Measurements from ENCODE around the gene GNPTG. TPM values are rescaled to one million over a fixed set of nuclear protein-coding genes. Genes with fewer than 3 reads are reported as not detected.
A peak's percentile ranks its signal among the peaks of the same experiment; 100 is the strongest.

The GNPTG gene
- total and polyA plus RNA-seq, 9 of the 15 experiments (the other 6 are each of a cell fraction or from before 2014, with no cell fraction given): 0.69 to 33.3 (median 13.6) TPM

- TF ChIP-seq BCLAF1 (IDR thresholded peaks at IDR 0.05; ENCODE audit: borderline replicate concordance in 1 of 2, control insufficient read depth in 1 of 2, low read depth in 2 of 2, low read length in 1 of 2): no peak
- no peak for TF ChIP-seq NR0B1 (IDR thresholded peaks at IDR 0.05; ENCODE audit: partially characterized antibody)
- TF ChIP-seq TGIF2 (CRISPR knock-in tag; IDR thresholded peaks at IDR 0.05): no peak; the same call in 1 of the 2 replicates
- no peak for TF ChIP-seq ARID3B (CRISPR knock-in tag; IDR thresholded peaks at IDR 0.05; ENCODE audit: borderline replicate concordance)
- TF ChIP-seq PRPF4 (IDR thresholded peaks at IDR 0.05; ENCODE audit: insufficient read depth, low read depth, low read length, poor library complexity, severe bottlenecking): no peak
- peak in 1 of 2 experiments; percentile 93; a peak in 2 of 4 replicates for TF ChIP-seq KDM4B (IDR thresholded peaks at IDR 0.05; ENCODE audit: borderline replicate concordance in 2 of 2, low read depth in 1 of 2)
- no peak for TF ChIP-seq MYBL2 (IDR thresholded peaks at IDR 0.05; ENCODE audit: low read depth)
- TF ChIP-seq MYBL2 (CRISPR knock-in tag; IDR thresholded peaks at IDR 0.05; ENCODE audit: borderline replicate concordance): no peak
- peak in 1 of 2 experiments; percentile 3; a peak in 1 of 4 replicates for TF ChIP-seq FOXK2 (conservative IDR thresholded peaks at IDR 0.05 in 1 of 2, IDR thresholded peaks at IDR 0.05 in 1 of 2; ENCODE audit: low read depth in 2 of 2)
- TF ChIP-seq XRCC5 (IDR thresholded peaks at IDR 0.05; ENCODE audit: low read depth, low read length): no peak
- no peak for TF ChIP-seq NFE2L1 (tag; IDR thresholded peaks at IDR 0.05; ENCODE audit: borderline replicate concordance, low read depth)
- no peak for TF ChIP-seq CSDE1 (IDR thresholded peaks at IDR 0.05)
- peak in 1 of 2 experiments; percentile 89; a peak in 2 of 4 replicates for TF ChIP-seq NRF1 (conservative IDR thresholded peaks at IDR 0.05 in 1 of 2, IDR thresholded peaks at IDR 0.05 in 1 of 2)
- no peak for TF ChIP-seq ZMIZ1 (IDR thresholded peaks at IDR 0.05; ENCODE audit: low read depth in 2 of 2, low read length in 2 of 2)
- no peak for TF ChIP-seq PHB2 (IDR thresholded peaks at IDR 0.05; ENCODE audit: low read depth)
- no peak for TF ChIP-seq KLF10 (CRISPR knock-in tag; IDR thresholded peaks at IDR 0.05)
Measured at GRCh38 chr16:1351582-1352362, at the start of gene GNPTG, which contains the start of gene TSR3 (continued).
